HFFc6 (cell line): ENCODE results near the gene C1QB. TPM values are rescaled to one million over a fixed set of nuclear protein-coding genes. Genes with fewer than 3 reads are reported as not detected.

ENCODE experiments used
- DNase-seq: peaks from one replicate; pipeline ENCODE4 v3.0.0-alpha.2; 2018
- H3K27ac Mint-ChIP-seq: 2 replicates; pipeline ENCODE4 v1.8.0; 2020; ENCODE audit warnings: mild to moderate bottlenecking, mixed read lengths
- H3K27me3 Mint-ChIP-seq: 2 replicates; pipeline ENCODE4 v1.8.0; 2021; ENCODE audit warnings: mild to moderate bottlenecking, moderate library complexity, mixed read lengths; ENCODE audit not compliant: insufficient read depth
- H3K36me3 Mint-ChIP-seq: 2 replicates; pipeline ENCODE4 v1.8.0; 2021; ENCODE audit warnings: low read depth, mixed read lengths
- H3K4me1 Mint-ChIP-seq: 2 replicates; pipeline ENCODE4 v1.8.0; 2020; ENCODE audit warnings: low read depth, mixed read lengths
- H3K4me3 Mint-ChIP-seq: 2 replicates; pipeline ENCODE4 v1.8.0; 2020; ENCODE audit warnings: mild to moderate bottlenecking, moderate library complexity, mixed read lengths
- H3K9me3 Mint-ChIP-seq: 2 replicates; pipeline ENCODE4 v1.8.0; 2020; ENCODE audit warnings: mild to moderate bottlenecking, mixed read lengths
- CTCF ChIP-seq: fragments of 200-600 bp; sonication (generic); IDR thresholded peaks from 2 replicates; pipeline ENCODE4 v1.5.0; 2021; ENCODE audit warnings: antibody characterized with exemption, mild to moderate bottlenecking
- total RNA-seq, 6 experiments: library from RNA; stranded (reverse); fragmentation: NEBNext Ultra II Directional; extraction: Animal tissue kit (Norgen Biotek cat#: 25700); gene quantifications; 2 replicates in 1 of 6; 3 replicates in 5 of 6; pipeline ENCODE4 v1.2.3, GENCODE V29; 2021

Gene C1QB
- total RNA-seq, 6 experiments from 2014 or later: not detected

- H3K9me3 Mint-ChIP-seq: no peaks in the 10 kb centered on the region
- H3K4me3 Mint-ChIP-seq: no peak overlapping the region
- no peak overlapping the region for H3K27ac Mint-ChIP-seq
- peaks cover 18% of the 10 kb centered on the region for H3K4me1 Mint-ChIP-seq
- peaks cover 13% of the 10 kb centered on the region for H3K27me3 Mint-ChIP-seq
- no peaks in the 10 kb centered on the region for H3K36me3 Mint-ChIP-seq
- no peak for TF ChIP-seq CTCF
- DNase-seq: no peak
Measured at GRCh38 chr1:22681556-22682276, 28.7 kb downstream of the C1QB start.

DNA sequence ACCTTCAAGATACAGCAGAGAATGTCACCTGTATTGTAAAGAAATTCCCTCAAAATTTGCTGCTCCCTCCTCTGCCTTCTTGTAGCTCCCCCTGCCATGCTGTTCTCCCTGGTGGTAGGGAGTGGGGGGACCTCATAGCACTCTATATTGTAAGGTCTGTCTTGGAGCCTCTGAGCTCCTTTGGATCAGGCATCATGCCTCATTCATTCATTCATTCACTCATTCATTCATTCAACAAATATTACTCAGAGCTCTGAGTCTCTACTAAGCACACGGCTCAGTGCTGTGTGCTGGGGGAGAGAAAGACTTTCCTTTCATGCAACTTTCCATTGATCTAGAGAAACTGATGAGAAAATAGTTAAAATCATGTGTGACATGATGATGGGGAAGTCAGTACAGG is 30.5 kb downstream of the C1QB start:
- Mint-ChIP-seq H3K36me3 (no peaks in the 10 kb centered on the region), H3K27ac (no peak overlapping the region), H3K4me1 (peaks cover 32% of the 10 kb centered on the region), H3K4me3 (no peak overlapping the region), H3K27me3 (peaks cover 13% of the 10 kb centered on the region), H3K9me3 (no peaks in the 10 kb centered on the region)
- no peak for TF ChIP-seq CTCF
- DNase-seq: no peak

GRCh38 chr1:22685591-22686059 is 32.6 kb downstream of the C1QB start:
- peak overlapping the region; percentile 46; the same call in 1 of the 2 replicates for H3K4me3 Mint-ChIP-seq
- DNase-seq: no peak
- H3K27me3 Mint-ChIP-seq: peaks cover 13% of the 10 kb centered on the region
- no peaks in the 10 kb centered on the region for H3K9me3 Mint-ChIP-seq
- H3K4me1 Mint-ChIP-seq: peaks cover 51% of the 10 kb centered on the region
- TF ChIP-seq CTCF: no peak
- H3K36me3 Mint-ChIP-seq: no peaks in the 10 kb centered on the region
- H3K27ac Mint-ChIP-seq: peak overlapping the region; percentile 71

DNA sequence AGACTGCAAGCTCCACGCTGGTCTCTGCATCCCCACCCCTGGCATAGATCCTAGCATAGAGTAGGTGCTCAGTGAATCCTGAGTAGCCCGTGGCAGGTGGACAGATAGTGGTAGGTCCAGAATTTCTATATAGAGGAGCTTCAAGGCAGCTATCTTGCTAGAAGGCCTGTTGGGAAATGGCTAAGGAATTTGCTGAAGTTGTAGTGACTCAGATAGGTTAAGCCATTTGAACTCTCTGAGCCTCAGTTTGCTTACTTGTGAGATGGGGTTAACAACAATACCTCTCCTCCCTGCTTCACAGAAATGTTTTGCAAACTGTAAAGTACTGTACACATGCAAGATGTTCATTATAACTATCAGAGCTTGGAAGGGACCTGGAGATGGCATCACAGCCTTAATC is 34.2 kb downstream of the C1QB start:
- peaks cover 55% of the 10 kb centered on the region for H3K4me1 Mint-ChIP-seq
- DNase-seq: no peak

DNA sequence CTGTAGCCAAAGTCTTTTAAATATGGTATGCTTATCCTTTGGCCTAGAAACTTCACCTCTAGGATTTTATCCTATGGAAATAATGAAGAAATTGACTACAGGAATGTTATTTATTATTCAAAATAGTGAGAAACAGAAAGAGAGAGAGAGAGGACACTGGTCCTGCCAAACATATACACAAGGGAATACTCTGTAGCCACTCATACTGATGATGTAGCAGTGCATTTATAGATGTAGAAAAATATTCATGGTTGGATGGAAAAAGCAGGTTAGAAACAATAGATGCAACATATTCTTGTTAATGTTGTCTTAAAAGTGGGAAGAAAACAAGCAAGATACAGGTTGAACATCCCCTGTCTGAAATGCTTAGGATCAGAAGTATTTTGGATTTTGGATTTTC is 35.4 kb downstream of the C1QB start:
- no peak for TF ChIP-seq CTCF
- H3K4me3 Mint-ChIP-seq: peak overlapping the region; percentile 52
- no peak for DNase-seq
- no peak overlapping the region for H3K27ac Mint-ChIP-seq
- H3K36me3 Mint-ChIP-seq: no peaks in the 10 kb centered on the region
- H3K9me3 Mint-ChIP-seq: no peaks in the 10 kb centered on the region
- H3K27me3 Mint-ChIP-seq: peaks cover 8% of the 10 kb centered on the region
- peaks cover 57% of the 10 kb centered on the region for H3K4me1 Mint-ChIP-seq

More for the DNA sequence above, 34.2 kb downstream of the C1QB start:
- H3K9me3 Mint-ChIP-seq: no peaks in the 10 kb centered on the region
- peaks cover 10% of the 10 kb centered on the region for H3K27me3 Mint-ChIP-seq
- no peak overlapping the region for H3K4me3 Mint-ChIP-seq
- no peaks in the 10 kb centered on the region for H3K36me3 Mint-ChIP-seq
- H3K27ac Mint-ChIP-seq: no peak overlapping the region
- no peak for TF ChIP-seq CTCF
